HG02642 (cell line): ENCODE data around the gene UNC79.

Experiments
- ATAC-seq: cut with Tn5 transposase; IDR thresholded peaks from one replicate; pipeline ENCODE4 v1.9.1; 2021; ENCODE audit warnings: mild to moderate bottlenecking; ENCODE audit not compliant: unreplicated experiment, poor library complexity

The UNC79 gene

GRCh38 chr14:93701562-93701961 lies 270.8 kb downstream of the UNC79 start:
- ATAC-seq, result no peak

- no peak for ATAC-seq
Measured at GRCh38 chr14:93702946-93703345, 272.2 kb downstream of the UNC79 start.

- no peak for ATAC-seq
Measured at GRCh38 chr14:93703941-93704340, 273.2 kb downstream of the UNC79 start.

GRCh38 chr14:93705513-93706156 lies 274.9 kb downstream of the UNC79 start:
- ATAC-seq, result no peak

DNA sequence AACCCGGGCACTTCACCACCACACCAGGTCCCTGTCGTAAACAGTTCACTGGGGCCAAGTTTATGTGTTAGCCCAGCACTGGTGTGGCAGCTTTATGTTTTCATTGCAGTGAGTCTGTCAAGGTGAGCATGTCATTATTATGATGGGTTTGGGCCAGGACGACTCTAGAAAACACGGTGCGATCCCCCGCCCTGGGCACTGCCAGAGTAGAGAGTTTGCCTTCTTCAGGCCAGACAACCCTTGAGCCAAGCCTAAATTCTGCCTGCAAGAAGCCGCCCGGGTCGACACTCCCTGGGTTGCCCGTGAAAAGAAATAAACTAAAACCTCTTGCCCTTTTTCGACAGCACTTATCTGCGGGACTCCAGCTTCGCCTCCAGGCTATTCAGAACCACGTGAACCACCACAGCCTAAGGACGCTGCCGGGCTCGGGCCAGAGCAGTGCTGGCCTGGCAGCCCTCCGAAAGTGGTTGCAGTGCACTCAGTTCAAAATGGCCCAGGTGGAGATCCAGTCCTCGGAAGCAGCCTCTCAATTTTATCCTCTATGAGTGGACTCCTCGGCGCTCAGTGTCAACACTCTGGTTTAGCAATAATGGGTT lies 275.7 kb downstream of the UNC79 start:
- ATAC-seq, result no peak

GRCh38 chr14:93707475-93707874 lies 276.7 kb downstream of the UNC79 start:
- no peak for ATAC-seq

GRCh38 chr14:93708311-93708734 lies 277.6 kb downstream of the UNC79 start:
- no peak for ATAC-seq

- ATAC-seq, result no peak
Measured at GRCh38 chr14:93708800-93709199, 278.1 kb downstream of the UNC79 start.

- no peak for ATAC-seq
Measured at GRCh38 chr14:93709249-93709648, 278.5 kb downstream of the UNC79 start.

DNA sequence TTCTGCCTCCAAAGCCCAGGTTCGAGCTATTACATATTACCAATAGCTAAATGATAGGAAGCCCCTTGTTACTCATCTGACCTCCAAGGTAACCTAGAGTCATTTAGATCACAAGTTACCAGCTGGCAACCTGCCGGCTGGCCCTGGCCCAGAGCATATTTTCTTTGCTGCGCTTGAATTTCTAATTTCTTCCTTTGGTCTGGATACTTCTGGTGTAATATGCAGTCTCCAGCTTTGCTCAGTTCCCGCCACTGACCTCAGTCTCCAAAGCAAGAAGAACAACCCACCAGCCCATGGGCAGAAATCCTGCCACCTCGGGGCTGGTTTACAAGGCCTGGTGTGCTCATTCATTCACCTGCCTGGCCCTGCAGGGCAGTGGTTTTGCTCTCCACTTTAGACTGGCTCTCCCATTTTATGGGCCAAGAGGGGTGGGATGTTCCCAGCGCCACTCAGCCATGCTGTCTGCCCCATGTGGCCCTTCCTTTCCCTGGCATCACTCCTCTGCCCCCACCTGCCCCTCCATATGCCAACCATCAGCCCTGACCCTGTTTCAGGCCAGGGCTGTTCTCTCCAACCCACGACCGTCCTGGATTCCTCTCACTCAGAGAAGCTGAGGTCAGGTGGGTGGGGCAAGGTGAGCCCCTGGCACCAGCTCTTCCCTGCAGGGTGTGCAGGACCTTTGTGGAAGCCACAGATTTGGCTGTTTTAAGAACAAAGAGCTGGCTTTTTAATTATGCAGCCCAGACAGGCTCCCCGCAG lies 281.5 kb downstream of the UNC79 start:
- no peak for ATAC-seq

- no peak for ATAC-seq
Measured at GRCh38 chr14:93712838-93713724, 282.3 kb downstream of the UNC79 start.

DNA sequence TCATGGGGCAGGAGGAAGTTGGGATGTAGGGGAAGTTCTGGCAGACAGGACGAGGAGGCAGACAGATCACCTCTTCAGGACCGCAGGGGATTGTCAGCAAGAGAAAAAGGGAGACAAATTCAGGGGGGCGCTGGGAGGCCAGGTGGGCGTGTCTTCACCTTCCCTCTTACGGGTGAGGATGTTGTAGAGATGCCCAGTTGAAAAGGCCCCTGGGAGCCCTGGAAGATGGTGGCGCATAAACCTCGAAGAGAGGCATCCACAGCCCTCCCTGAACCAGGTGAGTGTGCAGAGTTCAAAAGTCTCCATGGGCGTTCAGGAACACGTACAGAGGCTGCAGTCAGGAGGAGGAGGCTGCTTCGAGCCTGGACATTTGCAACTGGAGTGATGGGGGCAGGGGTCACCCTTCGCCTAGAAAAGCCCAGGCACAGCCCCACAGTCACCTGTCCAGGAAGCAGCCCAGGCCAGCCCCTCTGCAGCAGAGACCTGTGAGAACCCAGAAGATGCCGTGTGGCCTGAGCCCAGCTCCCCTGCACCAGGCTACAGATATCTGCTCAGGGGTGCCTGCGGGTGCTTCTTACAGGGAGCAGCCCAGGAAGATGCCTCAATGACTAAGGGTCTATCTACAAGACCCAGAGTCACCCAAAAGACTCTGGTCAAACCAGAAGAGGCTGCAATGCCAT lies 283.1 kb downstream of the UNC79 start:
- ATAC-seq, result no peak

DNA sequence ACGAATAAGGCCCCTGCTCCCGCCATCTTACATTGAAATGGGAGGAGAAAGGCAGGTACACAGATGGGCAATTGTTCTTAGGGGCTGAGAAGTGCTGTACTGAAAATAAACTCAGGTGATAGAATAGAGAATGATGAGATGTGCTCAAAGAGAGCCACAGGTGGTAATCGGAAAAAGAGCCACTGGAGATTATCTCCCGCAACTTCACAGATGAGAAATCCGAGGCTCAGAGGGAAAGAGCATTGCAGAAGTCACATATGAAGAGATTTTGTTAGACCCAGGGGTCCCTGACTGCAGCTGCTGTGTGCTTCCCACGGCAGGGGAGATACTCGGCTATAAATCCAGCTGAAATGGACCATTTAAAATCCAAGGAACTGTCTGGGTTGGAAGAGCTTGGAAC lies 283.9 kb downstream of the UNC79 start:
- ATAC-seq, result no peak

DNA sequence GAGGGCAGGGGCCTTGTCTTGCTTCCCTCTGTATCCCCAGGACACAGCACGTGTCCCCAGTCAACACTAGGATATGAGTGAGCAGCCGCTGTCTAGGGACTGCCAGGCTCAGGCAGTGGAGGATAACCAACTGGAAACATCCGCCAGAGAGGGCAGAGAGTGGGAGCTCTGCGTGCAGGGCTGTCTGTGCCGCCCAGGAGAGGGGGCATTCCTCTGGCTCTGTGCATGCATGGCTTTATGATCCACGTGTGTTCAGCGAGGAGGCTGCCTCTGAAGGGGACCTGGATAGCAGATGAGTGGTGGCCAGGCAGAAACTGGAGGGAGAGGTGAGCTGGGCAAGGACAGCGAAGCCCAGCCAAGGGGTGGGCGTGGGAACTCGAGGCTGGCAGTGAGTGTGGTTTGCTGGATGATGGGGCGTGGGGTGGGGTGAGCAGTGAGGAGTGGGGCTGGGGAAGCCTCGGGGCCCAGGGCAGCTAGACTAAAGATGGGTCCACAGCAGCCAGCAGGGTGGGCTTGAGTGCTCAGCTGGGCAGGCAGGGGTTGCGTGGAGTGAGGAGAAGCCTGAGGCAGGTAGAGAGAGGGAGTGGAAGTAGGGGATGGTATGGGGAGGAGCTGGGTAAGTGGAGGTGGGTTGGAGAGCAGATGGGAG lies 284.7 kb downstream of the UNC79 start:
- no peak for ATAC-seq

DNA sequence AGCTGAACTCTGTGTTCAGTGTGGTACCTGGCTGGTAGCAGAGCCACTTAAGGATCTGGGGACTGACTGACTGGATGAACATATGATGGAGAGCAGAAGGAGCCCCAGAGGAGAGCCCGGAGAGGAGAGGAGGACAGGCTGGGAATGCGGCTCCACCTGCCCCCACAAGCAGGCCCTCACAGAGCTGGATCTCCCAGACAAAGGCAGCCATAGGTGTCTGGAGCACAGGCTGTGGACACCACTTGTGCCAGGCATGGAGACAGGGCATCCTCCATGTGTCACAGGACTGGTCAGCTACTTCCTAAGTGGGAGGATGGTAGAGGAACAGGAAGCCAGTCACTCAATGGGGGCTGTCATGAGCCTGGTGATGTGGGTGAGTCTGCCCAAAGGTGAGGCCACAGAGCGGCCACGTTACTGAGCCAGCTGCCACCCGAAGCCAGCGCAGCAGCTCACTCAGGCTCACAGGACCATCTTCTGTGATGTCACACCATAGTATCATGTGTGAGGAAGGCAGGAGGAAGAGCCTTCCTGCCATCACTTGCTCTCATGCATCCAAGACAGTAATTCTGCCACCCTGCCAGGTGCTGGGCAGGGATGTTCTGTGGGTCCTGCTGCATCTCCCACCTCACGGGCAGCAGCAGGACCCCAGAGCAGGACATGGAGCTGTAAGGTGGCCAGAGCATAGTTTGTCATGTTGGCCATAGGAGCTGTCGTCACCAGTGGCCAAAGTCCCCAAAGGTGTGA lies 285.4 kb downstream of the UNC79 start:
- no peak for ATAC-seq

- no peak for ATAC-seq
Measured at GRCh38 chr14:93716746-93717667, 286.3 kb downstream of the UNC79 start.

GRCh38 chr14:93717668-93718320 lies 287.1 kb downstream of the UNC79 start:
- no peak for ATAC-seq
